Measurements from ENCODE around the gene VAC14. TPM values are rescaled to one million over a fixed set of nuclear protein-coding genes. Genes with fewer than 3 reads are reported as not detected.

The VAC14 gene
- total and polyA plus RNA-seq, 2 of the 8 experiments (the other 6 are each of a cell fraction or from before 2014, with no cell fraction given) = 56.0 to 108 TPM

DNA sequence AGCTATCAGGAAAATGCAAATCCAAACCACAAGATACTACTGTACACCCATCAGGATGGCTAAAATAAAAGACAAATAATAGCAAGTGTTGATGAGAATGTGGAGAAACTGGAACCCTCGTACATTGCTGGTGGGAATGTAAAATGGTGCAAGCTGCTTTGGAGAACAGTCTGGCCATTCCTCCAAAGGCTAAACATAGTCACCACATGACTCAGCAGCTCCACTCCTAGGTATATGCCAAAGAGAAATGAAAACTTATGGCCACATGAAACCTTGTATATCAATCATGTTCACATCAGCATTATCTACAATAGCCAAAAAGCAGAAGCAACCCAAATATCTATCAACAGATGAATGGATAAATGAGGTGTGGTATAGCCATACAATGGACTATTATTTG lies 28.5 kb downstream of the VAC14 start:
- Histone ChIP-seq H3K27ac (ENCODE audit: low read depth, low read length) (no peak overlapping the region), H2BK120ac (replicated peaks; ENCODE audit: low read depth, low read length) (no peak overlapping the region), H2BK5ac (ENCODE audit: low read depth, low read length) (no peak overlapping the region), H3K79me2 (ENCODE audit: control insufficient read depth in 1 of 2, insufficient read depth in 2 of 2, low read length in 2 of 2) (no peaks in the 10 kb centered on the region), H3K4me1 (replicated peaks in 1 of 4; ENCODE audit: control insufficient read depth in 3 of 4, insufficient read depth in 4 of 4, low read length in 3 of 4) (no peaks in the 10 kb centered on the region), H3K9ac (replicated peaks in 1 of 4; ENCODE audit: extremely low read depth in 1 of 4, low read depth in 3 of 4, low read length in 3 of 4) (no peak overlapping the region), H4K20me1 (replicated peaks in 1 of 2; ENCODE audit: control insufficient read depth in 1 of 2, insufficient read depth in 2 of 2, low read length in 2 of 2) (peaks cover under 1 to 6% of the 10 kb centered on the region in 2 experiments), H3K27me3 (replicated peaks in 1 of 4; ENCODE audit: control insufficient read depth in 3 of 4, extremely low read depth in 1 of 4, insufficient read depth in 3 of 4, low read length in 3 of 4) (no peaks in the 10 kb centered on the region), H3K14ac (ENCODE audit: insufficient read length) (no peak overlapping the region), H3K4me2 (ENCODE audit: insufficient read depth in 1 of 2, low read depth in 2 of 2, low read length in 2 of 2) (no peak overlapping the region), H3K18ac (ENCODE audit: extremely low read depth, low read length) (no peak overlapping the region), H3K9me3 (ENCODE audit: insufficient read depth in 2 of 2, low read depth in 1 of 2, low read length in 1 of 2) (no peaks in the 10 kb centered on the region), H3K23ac (ENCODE audit: insufficient read length) (no peak overlapping the region), H4K5ac (ENCODE audit: insufficient read length, low read depth, low read length) (no peak overlapping the region), H3K23me2 (ENCODE audit: low read depth, low read length) (no peaks in the 10 kb centered on the region), H2BK20ac (ENCODE audit: low read length) (no peak overlapping the region), H3K36me3 (ENCODE audit: control insufficient read depth in 2 of 4, insufficient read depth in 4 of 4, low read length in 3 of 4) (peaks cover 0 to 4% (median 2%) of the 10 kb centered on the region in 4 experiments; a peak in 4 of 8 replicates), H2AK5ac (ENCODE audit: low read depth, low read length) (no peak overlapping the region), H4K8ac (ENCODE audit: extremely low read depth, insufficient read depth, low read length) (no peak overlapping the region), H3K79me1 (ENCODE audit: low read depth, low read length) (no peaks in the 10 kb centered on the region), H2BK12ac (ENCODE audit: low read depth, low read length) (no peak overlapping the region), H3K56ac (replicated peaks; ENCODE audit: insufficient read length, low read depth, low read length) (no peak overlapping the region), H2BK15ac (ENCODE audit: low read length) (no peak overlapping the region), H2AFZ (ENCODE audit: low read length) (no peak overlapping the region), H3K4ac (replicated peaks; ENCODE audit: insufficient read length, low read depth, low read length) (no peak overlapping the region), H3K4me3 (ENCODE audit: extremely low read depth in 1 of 4, insufficient read depth in 2 of 4, low read depth in 3 of 4, low read length in 4 of 4) (no peak overlapping the region), H4K91ac (replicated peaks; ENCODE audit: insufficient read length, low read length) (no peak overlapping the region)
- no peak for DNase-seq (ENCODE audit: low read depth in 1 of 2, low spot score in 2 of 2)
- ChIA-PET CTCF (ENCODE audit: partially characterized antibody) (interaction anchor here (0.6 to 5.8 kb wide), 17 partner anchors 8 to 118 kb away, joined by 3 to 141 read pairs (median 13); partner anchors contain the start of gene MTSS2), POLR2A (ENCODE audit: partially characterized antibody) (interaction anchor here (1.1 kb wide), 1 partner anchor 93 kb away, joined by 4 read pairs; no protein-coding TSS in a partner anchor)
- 100% methylated on average over 1 of the region's 1 CpG; no CpG with 5 or more reads in 1 of the 2 experiments for WGBS, 2 experiments (ENCODE audit: extremely low coverage in 1 of 2, insufficient coverage in 1 of 2, insufficient read length in 1 of 2, insufficient replicate concordance in 2 of 2, low coverage in 1 of 2, low lambda C conversion rate in 2 of 2, missing lambda C conversion rate in 1 of 2)
- FAIRE-seq = no peak
